HepG2 (cell line): Measurements from ENCODE around the gene JUND. TPM values are rescaled to one million over a fixed set of nuclear protein-coding genes. Genes with fewer than 3 reads are reported as not detected.

Experiments
- ATAC-seq: fragments of 200-7000 bp; cut with Tn5 transposase; 3 replicates; pipeline ENCODE4 v1.9.1; 2020; ENCODE audit warnings: mild to moderate bottlenecking, moderate library complexity
- BruUV-seq: library from RNA; stranded (reverse); fragments of 400-500 nt; replicated peaks from 2 replicates; lab custom pipeline; 2021; lab: Mats Ljungman, UMichigan
- CTCF ChIA-PET: fragments of 300-600 bp; formaldehyde crosslinking; extraction: SDS; loops from one replicate; lab custom pipeline; 2021; ENCODE audit warnings: low total read pairs, inconsistent platforms, low intra/inter-chr PET ratio; lab: Yijun Ruan, JAX
- POLR2A ChIA-PET: fragments of 350-600 bp; sonication (Branson Sonifier 250); formaldehyde crosslinking; loops from one replicate; lab custom pipeline; 2020; ENCODE audit warnings: antibody characterized with exemption, inconsistent platforms; lab: Yijun Ruan, JAX
- DNase-seq: peaks from one replicate; pipeline ENCODE4 v3.0.0-alpha.2; 2015; ENCODE audit warnings: low spot score
- FAIRE-seq: peaks from 3 replicates; lab custom pipeline; 2011; peaks lifted over from hg19 to GRCh38; lab: Jason Lieb, UNC
- H2AFZ ChIP-seq: one replicate; pipeline ENCODE4 v1.6.1; 2011; ENCODE audit warnings: low read length, inconsistent platforms
- H3K27ac ChIP-seq: fragments of 300-600 bp; 3 replicates; pipeline ENCODE4 v1.8.0; 2011; ENCODE audit warnings: mixed run types, mild to moderate bottlenecking, mixed read lengths, low read length, inconsistent platforms; ENCODE audit not compliant: insufficient read depth; ENCODE audit errors: extremely low read length
- H3K27me3 ChIP-seq, 2 experiments: fragments of 200-600 bp in 1 of 2; 2 replicates in 1 of 2; 3 replicates in 1 of 2; pipeline versions ENCODE4 v1.6.0 to v1.8.0; 2011; ENCODE audit warnings: low read length in 2 of 2, mild to moderate bottlenecking in 2 of 2, moderate library complexity in 2 of 2, inconsistent platforms in 1 of 2; ENCODE audit not compliant: insufficient read depth in 2 of 2, control insufficient read depth in 1 of 2
- H3K36me3 ChIP-seq, 2 experiments: fragments of 200-600 bp in 1 of 2; replicated peaks in 1 of 2; 2 replicates in 1 of 2; 3 replicates in 1 of 2; pipeline versions ENCODE4 v1.5.1 to v1.8.0; 2011; ENCODE audit warnings: low read length in 2 of 2, inconsistent platforms in 1 of 2; ENCODE audit not compliant: insufficient read depth in 2 of 2, control insufficient read depth in 1 of 2
- H3K4me1 ChIP-seq: 2 replicates; pipeline ENCODE4 v1.5.1; 2012; ENCODE audit warnings: low read length, inconsistent platforms; ENCODE audit not compliant: insufficient read depth
- H3K4me2 ChIP-seq: 2 replicates; pipeline ENCODE4 v1.6.0; 2011; ENCODE audit warnings: low read depth, low read length, inconsistent platforms
- H3K4me3 ChIP-seq, 3 experiments: fragments of 200-600 bp in 1 of 3; sonication (generic), shearing (Covaris generic) in 1 of 3; replicated peaks in 1 of 3; 2 replicates each; pipeline ENCODE4 v1.5.1; 2011 to 2016; ENCODE audit warnings: low read length in 3 of 3, inconsistent platforms in 2 of 3, low read depth in 2 of 3, mild to moderate bottlenecking in 2 of 3, control low read depth in 1 of 3, mixed read lengths in 1 of 3; ENCODE audit not compliant: insufficient read depth in 1 of 3
- H3K79me2 ChIP-seq: one replicate; pipeline ENCODE4 v1.6.1; 2011; ENCODE audit warnings: low read length, inconsistent platforms; ENCODE audit not compliant: insufficient read depth
- H3K9ac ChIP-seq: 2 replicates; pipeline ENCODE4 v1.6.0; 2011; ENCODE audit warnings: mild to moderate bottlenecking, low read depth, low read length, inconsistent platforms; ENCODE audit not compliant: insufficient read depth
- H3K9me3 ChIP-seq: 2 replicates; pipeline ENCODE4 v1.5.1; 2012; ENCODE audit warnings: mild to moderate bottlenecking, low read length
- H4K20me1 ChIP-seq: 2 replicates; pipeline ENCODE4 v1.6.0; 2011; ENCODE audit warnings: inconsistent platforms, mild to moderate bottlenecking, low read length, moderate library complexity; ENCODE audit not compliant: insufficient read depth
- CBX5 ChIP-seq: sonication (generic); formaldehyde crosslinking; IDR thresholded peaks from 2 replicates; pipeline ENCODE4 v1.4.0; 2020; ENCODE audit warnings: missing genetic modification reagents, borderline replicate concordance
- CTCF ChIP-seq: sonication (generic); formaldehyde crosslinking; IDR thresholded peaks from 2 replicates; pipeline ENCODE4 v1.5.0; 2020; ENCODE audit warnings: mild to moderate bottlenecking, missing genetic modification reagents, moderate library complexity
- ZEB1 ChIP-seq: IDR thresholded peaks from 2 replicates; pipeline ENCODE4 v1.6.1; 2012; ENCODE audit warnings: mild to moderate bottlenecking, low read depth, inconsistent platforms; ENCODE audit not compliant: insufficient replicate concordance
- ZNF629 ChIP-seq: sonication (generic); formaldehyde crosslinking; conservative IDR thresholded peaks from 2 replicates; pipeline ENCODE4 v1.5.0; 2020; ENCODE audit warnings: missing genetic modification reagents
- WGBS: methylation state at CpG from one replicate; pipeline ENCODE4 v1.1.6; 2017; ENCODE audit warnings: low lambda C conversion rate; 5-methylcytosine and 5-hydroxymethylcytosine counted together
- in situ Hi-C: cut with HindIII; loops from 2 replicates; pipeline ENCODE4 v1.10.0; 2017; ENCODE audit warnings: low pct_unique_long_range_greater_than_20kb; ENCODE audit not compliant: extremely low pct_ligation_motif_present
- intact Hi-C: fragments of 100-400 bp; cut with micrococcal nuclease; formaldehyde crosslinking; loops from one replicate; pipeline ENCODE4 v1.10.0; 2022; ENCODE audit not compliant: unreplicated experiment
- polyA plus RNA-seq, 8 experiments: library from polyadenylated mRNA; depleted of rRNA in 3 of 8; stranded (reverse) in 7 of 8; unstranded in 1 of 8; fragments of >200 nt; fragmentation: Illumina TruSeq in 4 of 8; extraction: Trizol in 4 of 8; gene quantifications; 2 replicates each; pipeline versions ENCODE4 v1.2.1 to v1.2.3, GENCODE V29; 2011 to 2016; ENCODE audit warnings: low read depth in 4 of 8, missing spikeins in 1 of 8, mixed read lengths in 1 of 8; ENCODE audit not compliant: insufficient read depth in 1 of 8
- total RNA-seq, 5 experiments: library from RNA; depleted of rRNA; stranded (reverse); fragments of >200 nt; fragmentation: Illumina TruSeq; extraction: Trizol; gene quantifications; 2 replicates each; pipeline ENCODE4 v1.2.3, GENCODE V29; 2016; ENCODE audit warnings: low read depth in 1 of 5

JUND gene
- total and polyA plus RNA-seq, 2 of the 13 experiments (the other 11 are each of a cell fraction or from before 2014, with no cell fraction given): 41.2 to 59.8 TPM

DNA sequence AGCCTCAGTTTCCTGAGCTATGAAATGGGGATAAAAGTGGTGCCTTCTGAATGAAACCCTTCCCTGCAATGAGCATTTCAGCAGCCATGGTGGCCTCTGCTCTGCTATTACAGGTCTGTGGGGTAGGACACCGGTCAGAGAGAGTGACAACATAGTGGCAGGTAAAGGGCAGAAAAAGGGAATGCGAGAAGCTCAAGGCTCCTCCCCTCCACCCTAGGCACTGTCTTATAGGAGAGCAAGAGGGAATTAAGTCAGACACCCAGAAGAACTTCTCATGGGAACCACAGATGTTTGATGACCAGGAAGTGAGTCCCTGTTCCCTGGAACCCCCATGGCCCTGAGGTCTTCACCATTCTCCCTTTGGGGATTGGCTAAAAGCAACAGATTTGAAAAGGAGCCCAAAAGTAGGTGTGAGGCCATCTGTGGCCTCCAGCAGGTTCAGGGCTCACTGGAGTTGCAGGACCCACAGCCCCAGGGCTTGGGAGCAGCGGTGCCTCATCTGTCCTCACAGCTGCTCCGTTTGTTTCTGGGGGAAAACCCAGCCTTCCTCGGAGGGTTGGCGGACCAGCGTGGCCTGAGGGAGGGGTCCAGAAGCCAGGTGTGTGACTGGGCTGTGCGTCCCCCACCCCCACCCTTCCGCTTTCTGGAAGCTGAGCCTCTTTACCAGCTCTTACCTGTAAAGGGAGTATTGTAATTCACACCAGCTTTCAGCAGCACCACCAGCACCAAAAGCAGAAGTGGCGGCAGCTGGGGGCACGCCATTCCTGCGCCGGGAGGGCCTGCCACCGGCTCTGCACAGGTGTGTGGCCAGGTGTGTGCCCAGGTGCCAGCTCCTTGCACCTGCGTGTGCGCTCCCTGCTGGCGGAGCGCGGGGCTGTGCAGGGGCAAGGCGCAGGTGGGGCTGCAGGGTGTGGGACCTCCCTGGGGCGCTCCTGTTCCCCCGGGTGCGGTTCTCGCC lies 26.6 kb downstream of the JUND start:
- Histone ChIP-seq H3K4me1 (peaks cover 21% of the 10 kb centered on the region), H3K36me3 (no peaks in the 10 kb centered on the region), H3K9ac (no peak overlapping the region), H3K9me3 (no peaks in the 10 kb centered on the region), H3K27ac (no peak overlapping the region), H4K20me1 (no peaks in the 10 kb centered on the region), H3K4me3 (no peak overlapping the region), H3K4me2 (no peak overlapping the region), H2AFZ (no peak overlapping the region), H3K79me2 (no peaks in the 10 kb centered on the region), H3K27me3 (peaks cover 4 to 33% of the 10 kb centered on the region in 2 experiments; a peak in 4 of 5 replicates)
- no peak for ATAC-seq
- TF ChIP-seq ZNF629 (CRISPR knock-in tag) (0 out of 2 replicates have a peak, but pooled peaks have one; percentile 15), CBX5 (CRISPR knock-in tag) (no peak), CTCF (peak; percentile 26; the same call in 1 of the 2 replicates), ZEB1 (peak; percentile 81)
- FAIRE-seq: no peak
- ChIA-PET CTCF (no interaction called here), POLR2A (interaction anchor here (1.1 kb wide), 1 partner anchor 63 kb away, joined by 3 read pairs; no protein-coding TSS in a partner anchor)
- in situ Hi-C loops (loop anchor here (5.0 kb wide), 1 partner anchor 48 kb away; no protein-coding TSS in a partner anchor), intact Hi-C loops (no loop called here)
- no TSS peak for BruUV-seq
- WGBS: 15% methylated on average over 9 of the region's 24 CpGs
- DNase-seq: no peak
